Measurements from ENCODE around the gene RGL3. TPM values are rescaled to one million over a fixed set of nuclear protein-coding genes. Genes with fewer than 3 reads are reported as not detected.

RGL3 gene
- total and polyA plus RNA-seq, 4 experiments from 2014 or later, result not detected

DNA sequence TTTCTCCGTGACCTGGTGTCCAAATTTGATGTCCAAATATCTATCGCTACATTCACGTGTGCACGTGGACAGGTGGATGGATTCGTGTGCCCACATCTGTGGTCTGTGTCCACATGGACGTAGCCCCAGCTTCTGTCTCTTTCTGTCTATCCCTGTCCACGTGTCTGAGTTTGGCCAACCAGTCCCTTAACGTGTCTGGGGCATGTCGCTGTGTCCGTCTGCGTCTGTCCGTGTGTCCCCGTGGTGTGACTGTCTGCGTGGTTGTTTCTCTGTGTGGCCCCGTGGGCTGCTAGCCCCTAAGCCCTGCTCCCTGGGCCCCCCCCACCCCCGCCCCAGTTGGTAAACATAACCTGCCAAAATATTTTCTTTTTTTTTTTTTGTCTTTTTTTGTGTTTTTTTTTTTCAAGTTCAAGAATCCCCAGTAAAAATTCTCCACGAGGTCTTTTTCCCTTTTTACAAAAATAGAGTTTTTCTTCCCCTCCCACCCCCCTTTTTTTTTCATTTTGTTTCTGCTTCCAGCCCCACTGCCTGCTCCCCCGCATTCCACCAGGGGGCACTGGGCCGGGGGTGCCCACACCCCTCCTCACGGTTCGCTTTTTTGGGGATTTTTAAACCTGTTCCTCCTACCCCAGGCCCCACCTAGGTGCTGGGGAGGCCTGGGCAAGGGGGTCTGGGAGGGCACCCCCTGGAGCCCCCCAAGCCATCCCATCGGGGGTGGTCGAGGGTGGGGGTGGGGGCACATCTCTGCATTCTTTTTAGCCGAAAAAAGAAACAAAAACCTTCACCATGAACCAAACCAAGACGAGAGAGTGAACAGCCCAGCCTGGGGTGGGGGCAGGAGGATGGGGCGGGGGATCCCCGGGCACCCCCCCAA, 34.6 kb upstream of the RGL3 start:
- Mint-ChIP-seq H3K9me3 (no peaks in the 10 kb centered on the region), H3K27me3 (peaks cover 0 to 4% of the 10 kb centered on the region in 2 donors), H3K4me1 (peaks cover 0 to 1% (median 0%) of the 10 kb centered on the region in 4 donors), H3K27ac (peak overlapping the region in 1 of 7 donors; percentile 22), H3K36me3 (peaks cover 6 to 9% of the 10 kb centered on the region in 2 donors), H3K4me3 (no peak overlapping the region)
- H3K36me3 ChIP-seq (ENCODE audit: insufficient read depth, low read length), result no peaks in the 10 kb centered on the region
- no peaks in the 10 kb centered on the region for H3K4me1 ChIP-seq (ENCODE audit: insufficient read depth, low read length)
- no peak overlapping the region for H3K4me3 ChIP-seq (ENCODE audit: low read length in 2 of 2)
- ChIA-PET CTCF (ENCODE audit: partially characterized antibody) (interaction anchor here (1.2 kb wide), 1 partner anchor 21 kb away, joined by 3 read pairs; no protein-coding TSS in a partner anchor), POLR2A (ENCODE audit: partially characterized antibody) (no interaction called here)
- intact Hi-C loops (cut with micrococcal nuclease), result no loop called here
- peak in 1 of 5 donors; percentile 14 for DNase-seq
- no peaks in the 10 kb centered on the region for H3K27me3 ChIP-seq (ENCODE audit: insufficient read depth, low read length)
- H3K27ac ChIP-seq (ENCODE audit: low read depth, low read length), result no peak overlapping the region
- no peaks in the 10 kb centered on the region for H3K9me3 ChIP-seq (ENCODE audit: control insufficient read depth in 1 of 2, low read length in 2 of 2)

DNA sequence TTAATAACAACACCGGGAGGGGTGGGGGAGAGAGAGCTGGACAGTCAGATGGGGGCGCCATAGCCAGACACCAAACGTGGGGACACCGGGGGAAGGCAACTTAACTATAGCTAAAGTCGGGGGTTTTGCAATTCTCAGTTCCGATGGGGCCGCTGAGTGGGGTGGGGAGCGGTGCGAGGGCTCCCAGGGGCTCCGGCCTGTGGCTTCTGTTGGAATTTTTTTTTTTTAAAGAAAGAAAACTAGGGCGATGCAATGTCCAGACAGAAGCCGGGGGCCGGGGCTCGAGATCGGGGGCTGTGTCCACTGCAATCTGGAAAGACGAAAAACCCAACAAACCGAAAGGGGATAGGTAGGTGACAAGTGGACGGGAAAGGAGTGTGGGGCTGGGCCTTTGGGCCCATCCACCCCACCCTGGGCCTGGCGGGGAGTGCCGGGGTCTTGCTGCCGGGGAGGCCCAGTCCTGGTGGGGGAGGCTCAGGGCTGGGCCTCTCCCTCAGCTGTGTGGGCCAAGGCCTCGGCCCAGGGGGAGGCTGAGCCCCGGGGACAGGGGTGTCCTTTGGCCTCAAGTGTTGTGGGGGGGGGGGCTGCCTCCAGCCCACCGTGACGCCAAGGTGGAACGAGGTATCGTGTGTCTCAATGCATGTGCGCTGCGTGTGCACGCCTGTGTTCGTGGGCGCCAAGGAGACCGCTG, 33.7 kb upstream of the RGL3 start:
- no peaks in the 10 kb centered on the region for H3K27me3 ChIP-seq (ENCODE audit: insufficient read depth, low read length)
- intact Hi-C loops (cut with micrococcal nuclease), result no loop called here
- CTCF ChIA-PET (ENCODE audit: partially characterized antibody), result interaction anchor here (0.6 to 1.4 kb wide), 3 partner anchors 22 to 239 kb away, joined by 3 to 8 read pairs (median 3); no protein-coding TSS in a partner anchor
- no peak overlapping the region for H3K27ac ChIP-seq (ENCODE audit: low read depth, low read length)
- DNase-seq, result no peak
- Mint-ChIP-seq H3K4me1 (peaks cover 0 to 1% (median 0%) of the 10 kb centered on the region in 4 donors), H3K4me3 (no peak overlapping the region), H3K9me3 (no peaks in the 10 kb centered on the region), H3K27me3 (no peaks in the 10 kb centered on the region), H3K36me3 (peaks cover 6 to 9% of the 10 kb centered on the region in 2 donors), H3K27ac (peak overlapping the region in 1 of 7 donors; percentile 57)
- no peak overlapping the region for H3K4me3 ChIP-seq (ENCODE audit: low read length in 2 of 2)
- no peaks in the 10 kb centered on the region for H3K4me1 ChIP-seq (ENCODE audit: insufficient read depth, low read length)
- H3K9me3 ChIP-seq (ENCODE audit: control insufficient read depth in 1 of 2, low read length in 2 of 2), result no peaks in the 10 kb centered on the region
- POLR2A ChIA-PET (ENCODE audit: partially characterized antibody), result no interaction called here
- H3K36me3 ChIP-seq (ENCODE audit: insufficient read depth, low read length), result no peaks in the 10 kb centered on the region

DNA sequence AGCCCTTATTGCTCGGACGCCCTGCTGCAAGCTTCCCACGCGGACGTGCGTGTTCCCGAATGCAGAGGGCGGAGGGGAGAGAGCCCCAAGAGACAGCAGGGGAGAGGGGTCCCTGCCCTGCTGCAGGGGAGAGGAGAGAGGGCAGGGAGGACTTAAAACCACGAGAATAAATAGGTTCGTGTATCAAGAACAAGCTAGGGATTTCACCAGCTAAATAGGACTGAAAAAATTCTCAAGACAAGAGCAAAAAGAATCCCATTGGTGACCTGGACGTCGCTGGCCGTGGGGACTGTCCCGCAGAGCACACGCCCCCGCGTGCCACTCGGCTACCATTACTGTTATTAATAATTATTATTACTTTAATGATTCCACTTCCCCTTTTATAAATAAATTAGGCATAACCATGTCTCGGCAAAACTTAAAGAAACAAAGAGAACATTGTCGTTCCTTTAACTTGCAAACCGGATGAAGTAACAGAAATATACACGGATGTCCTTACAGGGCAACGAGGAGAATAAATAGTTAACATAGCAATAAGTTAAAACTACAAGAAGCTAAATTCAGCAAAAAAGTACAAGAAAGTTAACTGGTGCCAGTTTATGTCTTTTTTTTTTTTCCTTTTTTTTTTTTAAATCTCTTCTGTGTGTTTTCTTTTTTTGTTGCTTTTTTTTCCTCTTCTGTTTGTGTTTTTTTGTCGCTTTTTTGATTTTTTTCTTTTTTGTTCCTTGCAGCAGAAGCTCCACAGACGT, 32.9 kb upstream of the RGL3 start:
- Histone ChIP-seq H3K9me3 (ENCODE audit: control insufficient read depth in 1 of 2, low read length in 2 of 2) (no peaks in the 10 kb centered on the region), H3K27ac (ENCODE audit: low read depth, low read length) (no peak overlapping the region), H3K4me3 (ENCODE audit: low read length in 2 of 2) (no peak overlapping the region), H3K36me3 (ENCODE audit: insufficient read depth, low read length) (peaks cover 3% of the 10 kb centered on the region), H3K27me3 (ENCODE audit: insufficient read depth, low read length) (no peaks in the 10 kb centered on the region), H3K4me1 (ENCODE audit: insufficient read depth, low read length) (no peaks in the 10 kb centered on the region)
- H3K4me1 Mint-ChIP-seq, result peaks cover 0 to 1% (median 0%) of the 10 kb centered on the region in 4 donors
- intact Hi-C loops (cut with micrococcal nuclease), result no loop called here
- H3K9me3 Mint-ChIP-seq, result no peaks in the 10 kb centered on the region
- peaks cover 6 to 9% of the 10 kb centered on the region in 2 donors for H3K36me3 Mint-ChIP-seq
- CTCF ChIA-PET (ENCODE audit: partially characterized antibody), result interaction anchor here (0.6 to 1.4 kb wide), 3 partner anchors 23 to 238 kb away, joined by 3 to 8 read pairs (median 3); no protein-coding TSS in a partner anchor
- no peaks in the 10 kb centered on the region for H3K27me3 Mint-ChIP-seq
- H3K27ac Mint-ChIP-seq, result no peak overlapping the region
- DNase-seq, result no peak
- H3K4me3 Mint-ChIP-seq, result no peak overlapping the region
- POLR2A ChIA-PET (ENCODE audit: partially characterized antibody), result no interaction called here

DNA sequence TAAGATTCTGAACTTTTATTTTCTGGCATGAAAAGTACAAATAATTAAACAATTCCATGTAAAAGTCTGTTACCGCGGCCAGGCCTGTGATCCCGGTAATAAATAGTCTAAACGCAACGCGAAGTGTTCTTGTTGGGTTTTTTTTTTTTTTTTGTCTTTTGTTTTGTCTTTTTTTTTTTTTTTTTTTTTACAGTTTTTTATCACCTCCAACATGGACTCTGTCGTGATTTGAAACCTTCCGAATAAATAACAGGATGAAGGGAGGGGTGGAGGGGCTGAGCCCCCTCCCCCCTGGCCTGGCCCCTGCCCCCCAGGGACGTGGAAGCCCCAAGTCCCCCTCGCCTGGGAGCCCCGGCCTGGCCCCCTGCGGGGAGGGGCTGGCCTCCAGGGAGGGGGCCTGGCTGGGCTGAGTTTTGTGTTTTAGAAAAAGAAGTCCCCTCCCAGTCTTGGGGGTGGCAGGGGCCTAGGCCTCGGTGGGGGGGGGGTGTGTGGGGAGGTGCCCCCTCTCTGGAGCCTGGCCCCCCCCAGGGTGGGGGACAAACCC, 32.3 kb upstream of the RGL3 start:
- no peaks in the 10 kb centered on the region for H3K9me3 ChIP-seq (ENCODE audit: control insufficient read depth in 1 of 2, low read length in 2 of 2)
- POLR2A ChIA-PET (ENCODE audit: partially characterized antibody), result no interaction called here
- H3K27ac Mint-ChIP-seq, result no peak overlapping the region
- H3K4me3 ChIP-seq (ENCODE audit: low read length in 2 of 2), result no peak overlapping the region
- no peaks in the 10 kb centered on the region for H3K9me3 Mint-ChIP-seq
- H3K27me3 ChIP-seq (ENCODE audit: insufficient read depth, low read length), result no peaks in the 10 kb centered on the region
- no peak overlapping the region for H3K27ac ChIP-seq (ENCODE audit: low read depth, low read length)
- DNase-seq, result no peak
- H3K4me1 Mint-ChIP-seq, result peaks cover 0 to 1% (median 0%) of the 10 kb centered on the region in 4 donors
- H3K27me3 Mint-ChIP-seq, result no peaks in the 10 kb centered on the region
- H3K36me3 ChIP-seq (ENCODE audit: insufficient read depth, low read length), result peaks cover 3% of the 10 kb centered on the region
- H3K4me3 Mint-ChIP-seq, result no peak overlapping the region
- H3K4me1 ChIP-seq (ENCODE audit: insufficient read depth, low read length), result no peaks in the 10 kb centered on the region
- intact Hi-C loops (cut with micrococcal nuclease), result no loop called here
- H3K36me3 Mint-ChIP-seq, result peaks cover 6 to 11% of the 10 kb centered on the region in 2 donors
- CTCF ChIA-PET (ENCODE audit: partially characterized antibody), result interaction anchor here (1.2 to 1.4 kb wide), 2 partner anchors 31 to 70 kb away, joined by 4 to 8 read pairs; no protein-coding TSS in a partner anchor

DNA sequence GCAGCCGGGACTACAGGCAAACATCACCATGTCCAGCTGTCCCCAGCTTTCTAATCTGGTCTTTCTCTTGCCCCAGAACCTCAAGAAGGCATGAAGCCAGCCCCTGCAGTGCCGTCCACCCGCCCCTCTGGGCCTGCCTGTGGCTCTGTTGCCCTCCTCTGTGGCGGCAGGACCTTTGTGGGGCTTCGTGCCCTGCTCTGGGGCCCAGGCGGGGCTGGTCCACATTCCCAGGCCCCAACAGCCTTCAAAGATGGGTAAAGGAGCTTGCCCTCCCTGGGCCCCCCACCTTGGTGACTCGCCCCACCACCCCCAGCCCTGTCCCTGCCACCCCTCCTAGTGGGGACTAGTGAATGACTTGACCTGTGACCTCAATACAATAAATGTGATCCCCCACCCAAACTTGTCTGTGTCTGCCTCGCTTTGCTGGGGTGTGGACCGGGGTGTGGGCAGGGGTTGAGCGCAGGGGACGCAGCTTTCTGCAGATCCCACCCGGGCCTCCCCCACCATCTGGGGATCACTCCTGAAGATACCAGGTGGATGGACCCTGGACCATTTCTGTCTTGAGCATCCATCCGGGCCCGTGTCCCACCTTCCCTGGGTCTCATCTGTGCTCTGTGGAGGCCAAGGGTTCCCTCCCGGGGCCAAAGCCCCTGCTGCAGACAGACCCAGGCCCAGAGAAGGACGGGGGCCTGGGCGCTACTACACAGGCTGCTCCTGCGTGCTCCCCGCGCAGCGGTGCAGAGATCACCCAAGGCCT, 31.6 kb upstream of the RGL3 start:
- no peaks in the 10 kb centered on the region for H3K9me3 Mint-ChIP-seq
- intact Hi-C loops (cut with micrococcal nuclease), result no loop called here
- H3K27ac ChIP-seq (ENCODE audit: low read depth, low read length), result no peak overlapping the region
- H3K36me3 Mint-ChIP-seq, result peaks cover 6 to 13% of the 10 kb centered on the region in 2 donors
- peaks cover 0 to 1% (median 0%) of the 10 kb centered on the region in 4 donors for H3K4me1 Mint-ChIP-seq
- no peaks in the 10 kb centered on the region for H3K27me3 ChIP-seq (ENCODE audit: insufficient read depth, low read length)
- H3K4me3 Mint-ChIP-seq, result no peak overlapping the region
- POLR2A ChIA-PET (ENCODE audit: partially characterized antibody), result no interaction called here
- no peaks in the 10 kb centered on the region for H3K4me1 ChIP-seq (ENCODE audit: insufficient read depth, low read length)
- no peaks in the 10 kb centered on the region for H3K9me3 ChIP-seq (ENCODE audit: control insufficient read depth in 1 of 2, low read length in 2 of 2)
- CTCF ChIA-PET (ENCODE audit: partially characterized antibody), result interaction anchor here (1.2 kb wide), 1 partner anchor 70 kb away, joined by 4 read pairs; no protein-coding TSS in a partner anchor
- no peaks in the 10 kb centered on the region for H3K27me3 Mint-ChIP-seq
- DNase-seq, result no peak
- H3K4me3 ChIP-seq (ENCODE audit: low read length in 2 of 2), result no peak overlapping the region
- H3K36me3 ChIP-seq (ENCODE audit: insufficient read depth, low read length), result peaks cover 3% of the 10 kb centered on the region
- peak overlapping the region in 2 of 7 donors; percentile 13 to 65 for H3K27ac Mint-ChIP-seq

DNA sequence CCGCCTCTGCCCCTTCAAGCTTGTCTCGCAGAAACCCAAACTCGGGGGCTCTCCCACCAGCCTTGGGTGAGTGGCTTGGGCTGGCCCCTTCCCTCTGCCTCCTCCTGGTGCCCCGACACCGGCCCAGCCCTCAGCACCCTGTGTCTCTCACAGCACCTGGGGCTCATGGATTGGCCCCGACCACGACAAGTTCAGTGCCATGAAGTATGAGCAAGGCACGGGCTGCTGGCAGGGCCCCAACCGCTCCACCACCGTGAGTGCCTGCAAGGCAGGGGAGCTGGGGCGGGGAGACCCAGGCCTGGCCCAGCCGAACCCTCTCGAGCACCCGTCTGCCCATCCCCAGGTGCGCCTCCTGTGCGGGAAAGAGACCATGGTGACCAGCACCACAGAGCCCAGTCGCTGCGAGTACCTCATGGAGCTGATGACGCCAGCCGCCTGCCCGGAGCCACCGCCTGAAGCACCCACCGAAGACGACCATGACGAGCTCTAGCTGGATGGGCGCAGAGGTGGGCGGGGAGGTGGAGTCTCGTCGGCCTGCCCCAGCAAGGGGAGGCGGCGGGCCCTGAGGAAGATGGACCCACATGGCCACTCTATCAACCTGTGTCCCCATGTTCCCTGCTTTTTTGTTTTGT, 29.9 kb upstream of the RGL3 start:
- H3K27ac Mint-ChIP-seq, result no peak overlapping the region

More for the DNA sequence above, 29.9 kb upstream of the RGL3 start:
- Mint-ChIP-seq H3K4me1 (peaks cover 0 to 1% (median 0%) of the 10 kb centered on the region in 4 donors), H3K27me3 (no peaks in the 10 kb centered on the region), H3K9me3 (no peaks in the 10 kb centered on the region), H3K4me3 (no peak overlapping the region), H3K36me3 (peaks cover 15 to 24% of the 10 kb centered on the region in 2 donors)
- DNase-seq, result no peak
- Histone ChIP-seq H3K9me3 (ENCODE audit: control insufficient read depth in 1 of 2, low read length in 2 of 2) (no peaks in the 10 kb centered on the region), H3K27me3 (ENCODE audit: insufficient read depth, low read length) (no peaks in the 10 kb centered on the region), H3K27ac (ENCODE audit: low read depth, low read length) (no peak overlapping the region), H3K36me3 (ENCODE audit: insufficient read depth, low read length) (peaks cover 17% of the 10 kb centered on the region), H3K4me3 (ENCODE audit: low read length in 2 of 2) (no peak overlapping the region), H3K4me1 (ENCODE audit: insufficient read depth, low read length) (no peaks in the 10 kb centered on the region)
- intact Hi-C loops (cut with micrococcal nuclease), result no loop called here
- ChIA-PET POLR2A (ENCODE audit: partially characterized antibody) (interaction anchor here (0.6 kb wide), 1 partner anchor 10 kb away, joined by 3 read pairs; no protein-coding TSS in a partner anchor), CTCF (ENCODE audit: partially characterized antibody) (interaction anchor here (1.4 kb wide), 2 partner anchors 33 to 71 kb away, joined by 3 to 5 read pairs; no protein-coding TSS in a partner anchor)
